HEK293 (cell line): ENCODE data around the gene FXYD3.

Source experiments
- CTCF ChIA-PET: fragments of 350-600 bp; formaldehyde crosslinking; extraction: SDS; loops from one replicate; lab custom pipeline; 2021; ENCODE audit warnings: antibody characterized with exemption; lab: Yijun Ruan, JAX
- POLR2A ChIA-PET: fragments of 300-600 bp; formaldehyde crosslinking; extraction: SDS; loops from one replicate; lab custom pipeline; 2020; ENCODE audit warnings: antibody characterized with exemption, inconsistent platforms; lab: Yijun Ruan, JAX
- H3K27ac ChIP-seq: fragments of 200-500 bp; sonication (Bioruptor generic); 2 replicates; pipeline ENCODE4 v1.5.1; 2014; ENCODE audit warnings: low read depth, low read length, control low read depth, inconsistent platforms; ENCODE audit errors: extremely low read depth
- H3K36me3 ChIP-seq, 2 experiments: fragments of 200-500 bp in 1 of 2; sonication (Bioruptor generic) in 1 of 2; 1 replicate in 1 of 2; 2 replicates in 1 of 2; pipeline ENCODE4 v1.5.1; 2014 to 2017; ENCODE audit warnings: inconsistent platforms in 2 of 2, low read length in 2 of 2; ENCODE audit not compliant: control insufficient read depth in 2 of 2, insufficient read depth in 1 of 2
- H3K4me1 ChIP-seq: fragments of 200-500 bp; sonication (Bioruptor generic); 2 replicates; pipeline ENCODE4 v1.5.1; 2014; ENCODE audit warnings: mild to moderate bottlenecking, low read length, inconsistent platforms; ENCODE audit not compliant: control insufficient read depth, insufficient read depth
- H3K4me3 ChIP-seq: 2 replicates; pipeline ENCODE4 v1.5.1; 2011; ENCODE audit warnings: low read depth, mild to moderate bottlenecking, control low read depth, low read length, moderate library complexity
- H3K9me3 ChIP-seq: fragments of 200-500 bp; sonication (Bioruptor generic); 2 replicates; pipeline ENCODE4 v1.5.1; 2014; ENCODE audit warnings: low read depth, low read length, inconsistent platforms; ENCODE audit not compliant: control insufficient read depth, insufficient read depth
- GLI4 ChIP-seq: fragments of 450-650 bp; formaldehyde crosslinking; IDR thresholded peaks from 2 replicates; pipeline ENCODE4 v1.5.1; 2016; ENCODE audit warnings: missing biosample characterization, missing genetic modification characterization
- OSR2 ChIP-seq: fragments of 450-650 bp; formaldehyde crosslinking; IDR thresholded peaks from 2 replicates; pipeline ENCODE4 v1.5.1; 2016; ENCODE audit warnings: missing biosample characterization, missing genetic modification characterization
- SP2 ChIP-seq: fragments of 450-650 bp; formaldehyde crosslinking; IDR thresholded peaks from 2 replicates; pipeline ENCODE4 v1.5.1; 2016; ENCODE audit warnings: missing biosample characterization, missing genetic modification characterization
- SP7 ChIP-seq: fragments of 450-650 bp; formaldehyde crosslinking; IDR thresholded peaks from 2 replicates; pipeline ENCODE4 v1.5.1; 2016; ENCODE audit warnings: missing biosample characterization, missing genetic modification characterization
- TCF7L2 ChIP-seq: IDR thresholded peaks from 2 replicates; pipeline ENCODE4 v1.6.1; 2011; ENCODE audit warnings: low read depth, mild to moderate bottlenecking, inconsistent platforms, low read length, moderate library complexity, borderline replicate concordance
- TRIM28 ChIP-seq: IDR thresholded peaks from 2 replicates; pipeline ENCODE4 v1.6.1; 2011; ENCODE audit warnings: low read length, control low read depth, borderline replicate concordance
- ZBTB21 ChIP-seq: fragments of 450-650 bp; formaldehyde crosslinking; IDR thresholded peaks from 2 replicates; pipeline ENCODE4 v1.5.1; 2017; ENCODE audit warnings: missing biosample characterization, missing genetic modification characterization
- ZFHX2 ChIP-seq: fragments of 450-650 bp; formaldehyde crosslinking; conservative IDR thresholded peaks from 2 replicates; pipeline ENCODE4 v1.5.1; 2016; ENCODE audit warnings: missing biosample characterization, missing genetic modification characterization
- ZNF157 ChIP-seq: fragments of 450-650 bp; formaldehyde crosslinking; IDR thresholded peaks from 2 replicates; pipeline ENCODE4 v1.5.1; 2016; ENCODE audit warnings: missing biosample characterization, missing genetic modification characterization
- ZNF548 ChIP-seq: fragments of 450-650 bp; formaldehyde crosslinking; IDR thresholded peaks from 2 replicates; pipeline ENCODE4 v1.5.1; 2016; ENCODE audit warnings: missing biosample characterization, missing genetic modification characterization
- ZNF560 ChIP-seq: fragments of 450-650 bp; formaldehyde crosslinking; IDR thresholded peaks from 2 replicates; pipeline ENCODE4 v1.5.1; 2017; ENCODE audit warnings: missing biosample characterization, missing genetic modification characterization, borderline replicate concordance
- ZNF664 ChIP-seq: fragments of 450-650 bp; formaldehyde crosslinking; IDR thresholded peaks from 2 replicates; pipeline ENCODE4 v1.5.1; 2016; ENCODE audit warnings: missing biosample characterization, missing genetic modification characterization
- ZNF670 ChIP-seq: fragments of 450-650 bp; formaldehyde crosslinking; IDR thresholded peaks from 2 replicates; pipeline ENCODE4 v1.5.1; 2016; ENCODE audit warnings: missing biosample characterization, missing genetic modification characterization, low read depth
- ZNF76 ChIP-seq: fragments of 450-650 bp; formaldehyde crosslinking; IDR thresholded peaks from 2 replicates; pipeline ENCODE4; 2016; ENCODE audit warnings: low read depth, missing biosample characterization, missing genetic modification characterization, borderline replicate concordance
- ZSCAN16 ChIP-seq: fragments of 450-650 bp; formaldehyde crosslinking; IDR thresholded peaks from 2 replicates; pipeline ENCODE4 v1.5.1; 2016; ENCODE audit warnings: missing biosample characterization, missing genetic modification characterization
- TF ChIP-seq, protein P1 (sequence below): fragments of 450-650 bp; formaldehyde crosslinking; IDR thresholded peaks from 2 replicates; pipeline ENCODE4 v1.5.1; 2017; ENCODE audit warnings: missing biosample characterization, missing genetic modification characterization
- TF ChIP-seq, protein P2 (sequence below): fragments of 450-650 bp; formaldehyde crosslinking; IDR thresholded peaks from 2 replicates; pipeline ENCODE4 v1.5.1; 2017; ENCODE audit warnings: missing biosample characterization, missing genetic modification characterization
- TF ChIP-seq, protein P3 (sequence below): fragments of 450-650 bp; formaldehyde crosslinking; IDR thresholded peaks from 2 replicates; pipeline ENCODE4 v1.5.1; 2016; ENCODE audit warnings: missing biosample characterization, missing genetic modification characterization
- TF ChIP-seq, protein P4 (sequence below): fragments of 450-650 bp; formaldehyde crosslinking; IDR thresholded peaks from 2 replicates; pipeline ENCODE4 v1.5.1; 2016; ENCODE audit warnings: missing biosample characterization, missing genetic modification characterization
- TF ChIP-seq, protein P5 (sequence below): fragments of 450-650 bp; formaldehyde crosslinking; IDR thresholded peaks from 2 replicates; pipeline ENCODE4 v1.5.1; 2016; ENCODE audit warnings: missing biosample characterization, missing genetic modification characterization

The FXYD3 gene

DNA sequence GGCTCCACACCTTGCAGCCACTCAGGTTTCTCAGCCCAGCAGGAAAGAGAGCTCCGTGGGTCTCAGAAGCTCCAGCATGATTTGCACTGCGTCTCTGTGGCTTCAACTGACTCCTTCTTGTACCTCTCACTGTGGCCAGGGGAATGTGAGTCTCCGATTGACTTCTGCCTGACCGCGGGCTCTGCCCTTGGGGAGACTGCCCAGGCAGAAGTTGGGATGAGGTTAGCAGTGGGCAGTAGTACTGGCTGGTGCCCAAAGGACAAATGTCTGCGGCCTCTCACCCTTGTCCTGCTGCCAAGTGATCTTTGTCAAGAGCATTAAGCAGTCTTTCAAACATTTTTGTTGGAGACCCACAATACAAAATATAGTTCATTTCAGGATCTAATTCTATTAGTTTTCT, 34.4 kb upstream of the FXYD3 start (continued):
- no peak for TF ChIP-seq SP2

DNA sequence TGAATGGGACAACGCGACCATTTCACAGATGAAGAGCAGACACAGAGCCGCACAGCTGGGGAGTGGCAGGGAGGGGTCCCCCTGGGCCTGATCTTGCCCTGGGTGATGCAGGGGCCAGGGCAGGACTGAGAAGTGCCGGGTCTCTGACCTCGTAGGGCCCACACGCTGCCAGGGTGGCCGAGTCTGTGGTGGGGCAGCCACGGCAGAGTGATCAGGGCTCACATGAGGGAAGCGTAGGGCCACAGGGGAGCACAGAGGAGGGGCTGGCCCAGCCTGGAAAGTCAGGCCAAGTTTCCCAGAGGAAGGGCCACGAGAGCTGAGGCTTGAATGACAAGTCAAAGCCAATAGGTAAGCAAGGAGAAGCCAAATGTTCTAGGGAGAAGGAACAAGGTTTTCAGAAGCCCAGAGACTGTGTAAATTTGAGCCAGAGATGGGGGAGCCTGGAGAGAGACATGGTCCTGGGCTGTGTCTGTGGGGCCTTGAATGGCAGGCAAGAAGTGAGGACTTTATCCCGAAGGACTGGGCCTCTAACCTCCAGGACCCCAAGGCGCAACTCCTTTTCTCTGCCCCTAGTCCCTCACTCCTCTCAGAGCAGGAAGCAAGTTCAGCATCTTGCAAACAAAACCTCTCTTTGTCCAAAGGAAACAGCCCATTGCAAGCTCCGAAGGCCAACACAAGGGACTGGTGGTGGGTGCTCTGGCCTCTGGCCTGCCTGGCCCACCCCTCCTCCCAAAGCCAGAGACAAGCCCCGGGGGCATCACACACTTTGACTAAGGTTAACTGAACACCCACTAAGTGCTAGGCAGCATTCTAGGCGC, 31.7 kb upstream of the FXYD3 start:
- Histone ChIP-seq H3K9me3 (no peaks in the 10 kb centered on the region; the same call in 1 of the 2 replicates), H3K4me1 (no peaks in the 10 kb centered on the region), H3K36me3 (no peaks in the 10 kb centered on the region), H3K27ac (no peak overlapping the region), H3K4me3 (no peak overlapping the region)
- POLR2A ChIA-PET = no interaction called here
- CTCF ChIA-PET = interaction anchor here (0.7 to 2.2 kb wide), 5 partner anchors 8 to 52 kb away, joined by 3 to 19 read pairs (median 4); no protein-coding TSS in a partner anchor
- TF ChIP-seq GLI4 (tag by site-specific recombination) (peak; percentile 98), ZNF157 (no peak), ZSCAN16 (tag by site-specific recombination) (no peak), SP7 (tag by site-specific recombination) (no peak)
- TF ChIP-seq, protein P1, sequence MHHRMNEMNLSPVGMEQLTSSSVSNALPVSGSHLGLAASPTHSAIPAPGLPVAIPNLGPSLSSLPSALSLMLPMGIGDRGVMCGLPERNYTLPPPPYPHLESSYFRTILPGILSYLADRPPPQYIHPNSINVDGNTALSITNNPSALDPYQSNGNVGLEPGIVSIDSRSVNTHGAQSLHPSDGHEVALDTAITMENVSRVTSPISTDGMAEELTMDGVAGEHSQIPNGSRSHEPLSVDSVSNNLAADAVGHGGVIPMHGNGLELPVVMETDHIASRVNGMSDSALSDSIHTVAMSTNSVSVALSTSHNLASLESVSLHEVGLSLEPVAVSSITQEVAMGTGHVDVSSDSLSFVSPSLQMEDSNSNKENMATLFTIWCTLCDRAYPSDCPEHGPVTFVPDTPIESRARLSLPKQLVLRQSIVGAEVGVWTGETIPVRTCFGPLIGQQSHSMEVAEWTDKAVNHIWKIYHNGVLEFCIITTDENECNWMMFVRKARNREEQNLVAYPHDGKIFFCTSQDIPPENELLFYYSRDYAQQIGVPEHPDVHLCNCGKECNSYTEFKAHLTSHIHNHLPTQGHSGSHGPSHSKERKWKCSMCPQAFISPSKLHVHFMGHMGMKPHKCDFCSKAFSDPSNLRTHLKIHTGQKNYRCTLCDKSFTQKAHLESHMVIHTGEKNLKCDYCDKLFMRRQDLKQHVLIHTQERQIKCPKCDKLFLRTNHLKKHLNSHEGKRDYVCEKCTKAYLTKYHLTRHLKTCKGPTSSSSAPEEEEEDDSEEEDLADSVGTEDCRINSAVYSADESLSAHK (tag by site-specific recombination) = no peak

DNA sequence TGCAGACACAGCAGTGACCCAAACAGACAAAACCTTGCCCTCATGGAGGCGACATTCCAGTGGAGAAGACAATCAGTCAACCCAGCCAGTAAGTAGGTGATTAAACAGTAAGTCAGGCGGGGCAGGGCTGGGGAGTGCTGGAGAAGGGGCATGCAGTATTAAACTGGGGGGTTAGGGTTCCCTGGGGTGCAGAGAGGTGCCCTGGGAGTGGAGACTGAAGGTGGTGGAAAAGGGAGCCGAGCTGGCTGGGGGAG, 31.2 kb upstream of the FXYD3 start:
- Histone ChIP-seq H3K9me3 (no peaks in the 10 kb centered on the region; the same call in 1 of the 2 replicates), H3K4me3 (no peak overlapping the region), H3K36me3 (no peaks in the 10 kb centered on the region), H3K27ac (no peak overlapping the region), H3K4me1 (no peaks in the 10 kb centered on the region)
- ChIA-PET POLR2A (no interaction called here), CTCF (no interaction called here)
- TF ChIP-seq TCF7L2 (no peak), ZNF560 (no peak), ZNF548 (tag by site-specific recombination) (no peak), OSR2 (no peak), ZNF670 (tag by site-specific recombination) (no peak), ZNF664 (tag by site-specific recombination) (no peak), ZNF76 (tag by site-specific recombination) (no peak), TRIM28 (no peak), ZBTB21 (tag by site-specific recombination) (no peak), ZFHX2 (tag by site-specific recombination) (no peak), SP2 (no peak)
- TF ChIP-seq, protein P2, sequence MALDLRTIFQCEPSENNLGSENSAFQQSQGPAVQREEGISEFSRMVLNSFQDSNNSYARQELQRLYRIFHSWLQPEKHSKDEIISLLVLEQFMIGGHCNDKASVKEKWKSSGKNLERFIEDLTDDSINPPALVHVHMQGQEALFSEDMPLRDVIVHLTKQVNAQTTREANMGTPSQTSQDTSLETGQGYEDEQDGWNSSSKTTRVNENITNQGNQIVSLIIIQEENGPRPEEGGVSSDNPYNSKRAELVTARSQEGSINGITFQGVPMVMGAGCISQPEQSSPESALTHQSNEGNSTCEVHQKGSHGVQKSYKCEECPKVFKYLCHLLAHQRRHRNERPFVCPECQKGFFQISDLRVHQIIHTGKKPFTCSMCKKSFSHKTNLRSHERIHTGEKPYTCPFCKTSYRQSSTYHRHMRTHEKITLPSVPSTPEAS (tag by site-specific recombination) = no peak
- TF ChIP-seq, protein P3, sequence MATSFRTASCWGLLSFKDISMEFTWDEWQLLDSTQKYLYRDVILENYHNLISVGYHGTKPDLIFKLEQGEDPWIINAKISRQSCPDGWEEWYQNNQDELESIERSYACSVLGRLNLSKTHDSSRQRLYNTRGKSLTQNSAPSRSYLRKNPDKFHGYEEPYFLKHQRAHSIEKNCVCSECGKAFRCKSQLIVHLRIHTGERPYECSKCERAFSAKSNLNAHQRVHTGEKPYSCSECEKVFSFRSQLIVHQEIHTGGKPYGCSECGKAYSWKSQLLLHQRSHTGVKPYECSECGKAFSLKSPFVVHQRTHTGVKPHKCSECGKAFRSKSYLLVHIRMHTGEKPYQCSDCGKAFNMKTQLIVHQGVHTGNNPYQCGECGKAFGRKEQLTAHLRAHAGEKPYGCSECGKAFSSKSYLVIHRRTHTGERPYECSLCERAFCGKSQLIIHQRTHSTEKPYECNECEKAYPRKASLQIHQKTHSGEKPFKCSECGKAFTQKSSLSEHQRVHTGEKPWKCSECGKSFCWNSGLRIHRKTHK (tag by site-specific recombination) = no peak
- TF ChIP-seq, protein P4, sequence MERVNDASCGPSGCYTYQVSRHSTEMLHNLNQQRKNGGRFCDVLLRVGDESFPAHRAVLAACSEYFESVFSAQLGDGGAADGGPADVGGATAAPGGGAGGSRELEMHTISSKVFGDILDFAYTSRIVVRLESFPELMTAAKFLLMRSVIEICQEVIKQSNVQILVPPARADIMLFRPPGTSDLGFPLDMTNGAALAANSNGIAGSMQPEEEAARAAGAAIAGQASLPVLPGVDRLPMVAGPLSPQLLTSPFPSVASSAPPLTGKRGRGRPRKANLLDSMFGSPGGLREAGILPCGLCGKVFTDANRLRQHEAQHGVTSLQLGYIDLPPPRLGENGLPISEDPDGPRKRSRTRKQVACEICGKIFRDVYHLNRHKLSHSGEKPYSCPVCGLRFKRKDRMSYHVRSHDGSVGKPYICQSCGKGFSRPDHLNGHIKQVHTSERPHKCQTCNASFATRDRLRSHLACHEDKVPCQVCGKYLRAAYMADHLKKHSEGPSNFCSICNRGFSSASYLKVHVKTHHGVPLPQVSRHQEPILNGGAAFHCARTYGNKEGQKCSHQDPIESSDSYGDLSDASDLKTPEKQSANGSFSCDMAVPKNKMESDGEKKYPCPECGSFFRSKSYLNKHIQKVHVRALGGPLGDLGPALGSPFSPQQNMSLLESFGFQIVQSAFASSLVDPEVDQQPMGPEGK (tag by site-specific recombination) = no peak
- TF ChIP-seq, protein P5, sequence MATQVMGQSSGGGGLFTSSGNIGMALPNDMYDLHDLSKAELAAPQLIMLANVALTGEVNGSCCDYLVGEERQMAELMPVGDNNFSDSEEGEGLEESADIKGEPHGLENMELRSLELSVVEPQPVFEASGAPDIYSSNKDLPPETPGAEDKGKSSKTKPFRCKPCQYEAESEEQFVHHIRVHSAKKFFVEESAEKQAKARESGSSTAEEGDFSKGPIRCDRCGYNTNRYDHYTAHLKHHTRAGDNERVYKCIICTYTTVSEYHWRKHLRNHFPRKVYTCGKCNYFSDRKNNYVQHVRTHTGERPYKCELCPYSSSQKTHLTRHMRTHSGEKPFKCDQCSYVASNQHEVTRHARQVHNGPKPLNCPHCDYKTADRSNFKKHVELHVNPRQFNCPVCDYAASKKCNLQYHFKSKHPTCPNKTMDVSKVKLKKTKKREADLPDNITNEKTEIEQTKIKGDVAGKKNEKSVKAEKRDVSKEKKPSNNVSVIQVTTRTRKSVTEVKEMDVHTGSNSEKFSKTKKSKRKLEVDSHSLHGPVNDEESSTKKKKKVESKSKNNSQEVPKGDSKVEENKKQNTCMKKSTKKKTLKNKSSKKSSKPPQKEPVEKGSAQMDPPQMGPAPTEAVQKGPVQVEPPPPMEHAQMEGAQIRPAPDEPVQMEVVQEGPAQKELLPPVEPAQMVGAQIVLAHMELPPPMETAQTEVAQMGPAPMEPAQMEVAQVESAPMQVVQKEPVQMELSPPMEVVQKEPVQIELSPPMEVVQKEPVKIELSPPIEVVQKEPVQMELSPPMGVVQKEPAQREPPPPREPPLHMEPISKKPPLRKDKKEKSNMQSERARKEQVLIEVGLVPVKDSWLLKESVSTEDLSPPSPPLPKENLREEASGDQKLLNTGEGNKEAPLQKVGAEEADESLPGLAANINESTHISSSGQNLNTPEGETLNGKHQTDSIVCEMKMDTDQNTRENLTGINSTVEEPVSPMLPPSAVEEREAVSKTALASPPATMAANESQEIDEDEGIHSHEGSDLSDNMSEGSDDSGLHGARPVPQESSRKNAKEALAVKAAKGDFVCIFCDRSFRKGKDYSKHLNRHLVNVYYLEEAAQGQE (tag by site-specific recombination) = no peak
